Osteoblast (primary cell): Measurements from ENCODE around the gene ACAA1. TPM values are rescaled to one million over a fixed set of nuclear protein-coding genes. Genes with fewer than 3 reads are reported as not detected.

ENCODE experiments used
- DNase-seq: peaks from one replicate; pipeline ENCODE4 v3.0.0; 2011; ENCODE audit warnings: low spot score, mixed read lengths; ENCODE audit not compliant: insufficient read length; ENCODE audit errors: missing footprints
- H2AFZ ChIP-seq: 2 replicates; pipeline ENCODE4 v1.6.0; 2011; ENCODE audit warnings: mild to moderate bottlenecking, low read length
- H3K27ac ChIP-seq: 2 replicates; pipeline ENCODE4 v1.5.1; 2011; ENCODE audit warnings: mild to moderate bottlenecking, low read depth, low read length, moderate library complexity
- H3K27me3 ChIP-seq: 2 replicates; pipeline ENCODE4 v1.6.0; 2012; ENCODE audit warnings: mild to moderate bottlenecking, control low read depth, inconsistent platforms, low read length, moderate library complexity; ENCODE audit not compliant: insufficient read depth
- H3K36me3 ChIP-seq: 2 replicates; pipeline ENCODE4 v1.5.1; 2011; ENCODE audit warnings: mild to moderate bottlenecking, low read length, control low read depth, moderate library complexity; ENCODE audit not compliant: insufficient read depth
- H3K4me1 ChIP-seq: 2 replicates; pipeline ENCODE4 v1.5.1; 2011; ENCODE audit warnings: mild to moderate bottlenecking, low read length, control low read depth, moderate library complexity; ENCODE audit not compliant: insufficient read depth
- H3K4me2 ChIP-seq: 2 replicates; pipeline ENCODE4 v1.6.0; 2011; ENCODE audit warnings: mild to moderate bottlenecking, low read length; ENCODE audit not compliant: insufficient read depth
- H3K4me3 ChIP-seq: fragments of 200-600 bp; sonication (generic); 3 replicates; pipeline ENCODE4 v1.5.1; 2012; ENCODE audit warnings: mild to moderate bottlenecking, low read length, inconsistent platforms; ENCODE audit not compliant: insufficient read depth
- H3K79me2 ChIP-seq: 2 replicates; pipeline ENCODE4 v1.6.0; 2012; ENCODE audit warnings: mild to moderate bottlenecking, low read length, control low read depth, inconsistent platforms; ENCODE audit not compliant: insufficient read depth
- H3K9me3 ChIP-seq: 2 replicates; pipeline ENCODE4 v1.5.1; 2011; ENCODE audit warnings: low read depth, low read length, control low read depth
- H4K20me1 ChIP-seq: 2 replicates; pipeline ENCODE4 v1.6.0; 2012; ENCODE audit warnings: mild to moderate bottlenecking, low read length, control low read depth; ENCODE audit not compliant: insufficient read depth
- total RNA-seq: library from RNA; depleted of rRNA; stranded (reverse); fragments of >200 nt; gene quantifications from 2 replicates; pipeline ENCODE4 v1.2.3, GENCODE V29; 2012
- TF ChIP-seq, protein P1 (sequence below): IDR thresholded peaks from 2 replicates; pipeline ENCODE4 v1.5.1; 2011; ENCODE audit warnings: mild to moderate bottlenecking, low read depth, low read length, moderate library complexity; ENCODE audit errors: extremely low read depth

Gene ACAA1
- total RNA-seq, 1 donor: 17.4 TPM

DNA sequence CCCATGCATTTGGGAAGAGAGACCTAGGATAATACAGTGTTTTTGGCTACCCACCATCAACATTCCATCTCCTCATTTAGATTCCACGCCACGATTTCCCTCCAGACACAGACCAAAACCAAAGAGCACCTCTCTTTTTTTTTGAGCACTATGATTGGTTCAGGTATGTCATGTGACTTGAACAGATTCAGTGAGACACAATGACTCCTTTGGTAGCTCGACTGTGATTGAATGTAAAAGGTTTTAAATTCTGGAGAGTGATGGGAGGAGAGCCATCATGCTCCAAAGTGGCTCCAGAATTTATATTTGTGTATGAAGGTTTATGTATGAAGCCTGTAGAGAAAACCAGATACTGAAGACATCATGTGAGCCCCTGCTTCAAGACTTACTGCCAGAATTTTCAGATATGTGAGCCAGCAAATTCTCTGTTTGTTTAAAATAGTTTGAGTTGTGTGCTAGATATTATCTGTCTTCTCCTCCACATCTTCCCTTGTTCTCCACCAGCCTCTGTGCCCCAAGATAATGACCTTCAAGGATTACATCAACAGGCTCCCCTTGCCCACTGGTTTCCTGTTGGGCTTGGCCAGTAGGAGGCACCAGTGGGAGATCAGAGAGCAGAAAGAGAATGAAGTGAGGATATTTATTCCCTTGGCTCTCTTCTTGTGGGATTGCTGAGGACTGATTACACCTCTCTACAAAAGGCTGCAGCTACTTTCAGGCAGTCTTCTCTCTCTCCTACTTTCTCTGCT, 14.0 kb upstream of the ACAA1 start:
- H3K27me3 ChIP-seq: no peaks in the 10 kb centered on the region
- H3K4me3 ChIP-seq: no peak overlapping the region
- DNase-seq: no peak
- H2AFZ ChIP-seq: no peak overlapping the region
- H4K20me1 ChIP-seq: no peaks in the 10 kb centered on the region
- H3K4me2 ChIP-seq: no peak overlapping the region
- H3K36me3 ChIP-seq: no peaks in the 10 kb centered on the region
- H3K79me2 ChIP-seq: no peaks in the 10 kb centered on the region
- TF ChIP-seq, protein P1, sequence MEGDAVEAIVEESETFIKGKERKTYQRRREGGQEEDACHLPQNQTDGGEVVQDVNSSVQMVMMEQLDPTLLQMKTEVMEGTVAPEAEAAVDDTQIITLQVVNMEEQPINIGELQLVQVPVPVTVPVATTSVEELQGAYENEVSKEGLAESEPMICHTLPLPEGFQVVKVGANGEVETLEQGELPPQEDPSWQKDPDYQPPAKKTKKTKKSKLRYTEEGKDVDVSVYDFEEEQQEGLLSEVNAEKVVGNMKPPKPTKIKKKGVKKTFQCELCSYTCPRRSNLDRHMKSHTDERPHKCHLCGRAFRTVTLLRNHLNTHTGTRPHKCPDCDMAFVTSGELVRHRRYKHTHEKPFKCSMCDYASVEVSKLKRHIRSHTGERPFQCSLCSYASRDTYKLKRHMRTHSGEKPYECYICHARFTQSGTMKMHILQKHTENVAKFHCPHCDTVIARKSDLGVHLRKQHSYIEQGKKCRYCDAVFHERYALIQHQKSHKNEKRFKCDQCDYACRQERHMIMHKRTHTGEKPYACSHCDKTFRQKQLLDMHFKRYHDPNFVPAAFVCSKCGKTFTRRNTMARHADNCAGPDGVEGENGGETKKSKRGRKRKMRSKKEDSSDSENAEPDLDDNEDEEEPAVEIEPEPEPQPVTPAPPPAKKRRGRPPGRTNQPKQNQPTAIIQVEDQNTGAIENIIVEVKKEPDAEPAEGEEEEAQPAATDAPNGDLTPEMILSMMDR: no peak
- H3K27ac ChIP-seq: no peak overlapping the region
- peaks cover 9% of the 10 kb centered on the region for H3K4me1 ChIP-seq
- no peaks in the 10 kb centered on the region for H3K9me3 ChIP-seq

DNA sequence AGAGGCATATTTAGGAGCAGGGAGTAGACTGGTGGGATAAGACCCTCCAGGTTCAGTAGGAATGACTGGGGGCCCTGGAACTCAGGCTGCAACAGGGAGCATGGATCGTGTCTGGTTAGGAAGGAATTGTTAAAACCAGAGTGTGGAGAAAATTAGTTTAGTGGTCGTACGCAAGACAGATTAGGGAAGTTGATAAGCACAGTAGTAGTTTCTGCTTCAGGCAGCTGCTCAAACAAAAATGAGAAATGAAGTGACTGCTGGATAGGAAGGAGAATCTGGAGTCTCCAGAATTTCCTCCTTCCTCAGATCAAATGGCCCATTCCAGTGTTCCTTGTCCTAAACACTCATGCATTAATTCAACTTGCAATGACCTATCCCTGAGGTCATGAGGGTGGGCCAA, 12.8 kb upstream of the ACAA1 start:
- Histone ChIP-seq H3K9me3 (no peaks in the 10 kb centered on the region), H3K79me2 (no peaks in the 10 kb centered on the region), H3K27ac (no peak overlapping the region), H3K27me3 (no peaks in the 10 kb centered on the region), H3K4me3 (no peak overlapping the region), H3K4me1 (peaks cover 9% of the 10 kb centered on the region), H3K4me2 (no peak overlapping the region), H4K20me1 (no peaks in the 10 kb centered on the region), H2AFZ (no peak overlapping the region), H3K36me3 (no peaks in the 10 kb centered on the region)
- no peak for DNase-seq
- TF ChIP-seq, protein P1: no peak

DNA sequence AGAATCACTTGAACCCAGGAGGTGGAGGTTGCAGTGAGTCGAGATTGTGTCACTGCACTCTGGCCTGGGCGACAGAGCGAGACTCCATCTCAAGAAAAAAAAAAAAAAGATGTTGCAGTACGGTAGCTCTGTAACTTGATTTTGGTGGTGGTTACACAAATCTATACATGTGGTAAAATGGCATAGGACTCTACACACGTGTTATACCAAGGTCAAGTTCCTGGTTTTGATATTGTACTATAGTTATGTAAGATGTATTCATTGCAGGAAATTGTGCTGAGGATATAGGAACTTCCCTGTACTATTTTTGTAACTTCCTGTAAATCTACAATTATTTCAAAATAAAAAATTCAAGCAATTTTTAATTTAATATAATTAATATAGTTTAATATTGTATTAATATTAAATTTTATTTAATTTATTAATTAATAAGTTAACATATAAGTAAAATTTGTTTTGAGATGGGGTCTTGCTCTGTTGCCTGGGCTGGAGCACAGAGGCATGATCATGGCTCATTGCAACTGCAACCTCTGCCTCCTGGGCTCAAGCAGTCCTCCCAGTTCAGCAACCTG, 11.5 kb upstream of the ACAA1 start:
- TF ChIP-seq, protein P1: no peak
- DNase-seq: no peak
- Histone ChIP-seq H2AFZ (no peak overlapping the region), H3K27me3 (no peaks in the 10 kb centered on the region), H4K20me1 (no peaks in the 10 kb centered on the region), H3K36me3 (no peaks in the 10 kb centered on the region), H3K4me2 (no peak overlapping the region), H3K4me3 (no peak overlapping the region), H3K79me2 (no peaks in the 10 kb centered on the region), H3K27ac (no peak overlapping the region), H3K4me1 (no peaks in the 10 kb centered on the region), H3K9me3 (no peaks in the 10 kb centered on the region)

DNA sequence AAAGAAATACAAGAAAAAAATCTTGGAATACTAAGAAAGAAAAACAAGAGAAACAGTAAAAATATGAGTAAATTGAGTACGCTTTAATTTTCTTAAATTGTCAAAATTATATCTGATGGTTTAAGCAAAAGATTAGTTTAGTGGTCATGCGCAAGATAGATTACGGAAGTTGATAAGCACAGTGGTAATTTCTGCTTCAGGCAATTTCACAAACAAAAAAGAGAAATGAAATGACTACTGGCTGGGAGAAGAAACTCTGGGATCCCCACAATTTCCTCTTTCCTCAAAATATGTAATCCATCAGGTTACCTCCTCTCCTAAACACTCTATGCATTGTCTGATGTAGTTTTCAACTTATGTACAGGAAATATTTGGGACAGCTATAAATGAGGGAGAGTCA, 10.5 kb upstream of the ACAA1 start:
- Histone ChIP-seq H3K36me3 (no peaks in the 10 kb centered on the region), H3K9me3 (no peaks in the 10 kb centered on the region), H3K27me3 (no peaks in the 10 kb centered on the region), H3K79me2 (no peaks in the 10 kb centered on the region), H2AFZ (no peak overlapping the region), H4K20me1 (no peaks in the 10 kb centered on the region), H3K4me3 (no peak overlapping the region), H3K4me1 (no peaks in the 10 kb centered on the region), H3K27ac (no peak overlapping the region), H3K4me2 (no peak overlapping the region)
- TF ChIP-seq, protein P1: no peak
- no peak for DNase-seq
